GM23248 (cell line): ENCODE data around the gene KCTD14. TPM values are rescaled to one million over a fixed set of nuclear protein-coding genes. Genes with fewer than 3 reads are reported as not detected.

Source experiments
- DNase-seq: peaks from one replicate; pipeline ENCODE4 v3.0.0-alpha.2; 2015
- H2AFZ ChIP-seq: fragments of 200-600 bp; sonication (generic); 2 replicates; pipeline ENCODE4 v1.6.1; 2016; ENCODE audit warnings: antibody characterized with exemption
- H3F3A ChIP-seq: fragments of 200-600 bp; sonication (generic); 2 replicates; pipeline ENCODE4 v1.6.1; 2016; ENCODE audit warnings: mild to moderate bottlenecking, antibody characterized with exemption, mixed run types; ENCODE audit not compliant: insufficient read depth
- H3K27ac ChIP-seq: fragments of 200-600 bp; sonication (generic); 2 replicates; pipeline ENCODE4 v1.5.1; 2016; ENCODE audit warnings: mild to moderate bottlenecking
- H3K27me3 ChIP-seq: fragments of 200-600 bp; sonication (generic); replicated peaks from 2 replicates; pipeline ENCODE4 v1.6.1; 2016; ENCODE audit warnings: mild to moderate bottlenecking; ENCODE audit not compliant: insufficient read depth
- H3K36me3 ChIP-seq: fragments of 200-600 bp; sonication (generic); 2 replicates; pipeline ENCODE4 v1.6.1; 2016; ENCODE audit warnings: low read depth, mild to moderate bottlenecking
- H3K4me1 ChIP-seq: fragments of 200-600 bp; sonication (generic); 2 replicates; pipeline ENCODE4 v1.6.1; 2016; ENCODE audit warnings: mild to moderate bottlenecking; ENCODE audit not compliant: insufficient read depth
- H3K4me2 ChIP-seq: fragments of 200-600 bp; sonication (generic); one replicate; pipeline ENCODE4 v1.6.1; 2016; ENCODE audit warnings: mild to moderate bottlenecking; ENCODE audit not compliant: unreplicated experiment
- H3K4me3 ChIP-seq: fragments of 200-600 bp; sonication (generic); 2 replicates; pipeline ENCODE4 v1.5.1; 2016; ENCODE audit warnings: mild to moderate bottlenecking
- H3K79me2 ChIP-seq: fragments of 200-600 bp; sonication (generic); 2 replicates; pipeline ENCODE4 v1.6.1; 2016; ENCODE audit warnings: mild to moderate bottlenecking; ENCODE audit not compliant: insufficient read depth
- H3K9ac ChIP-seq: fragments of 200-600 bp; sonication (generic); 2 replicates; pipeline ENCODE4 v1.6.1; 2016; ENCODE audit warnings: mild to moderate bottlenecking
- H3K9me2 ChIP-seq: fragments of 200-600 bp; sonication (generic); 2 replicates; pipeline ENCODE4 v1.6.1; 2016; ENCODE audit warnings: mixed run types, mild to moderate bottlenecking, moderate library complexity; ENCODE audit not compliant: insufficient read depth
- H3K9me3 ChIP-seq: fragments of 200-600 bp; sonication (generic); one replicate; pipeline ENCODE4 v1.6.1; 2017; ENCODE audit warnings: low read depth
- H4K20me1 ChIP-seq: fragments of 200-600 bp; sonication (generic); 2 replicates; pipeline ENCODE4 v1.6.0; 2016; ENCODE audit not compliant: insufficient read depth
- EZH2 ChIP-seq: fragments of 200-600 bp; sonication (generic); IDR thresholded peaks from 2 replicates; pipeline ENCODE4 v1.6.1; 2018; ENCODE audit warnings: antibody characterized with exemption, mild to moderate bottlenecking; ENCODE audit not compliant: insufficient read depth, poor library complexity, severe bottlenecking
- EZH2phosphoT487 ChIP-seq: fragments of 200-600 bp; sonication (generic); IDR thresholded peaks from 2 replicates; pipeline ENCODE4 v1.6.1; 2018; ENCODE audit warnings: antibody characterized with exemption, moderate library complexity, mild to moderate bottlenecking, low read depth; ENCODE audit not compliant: insufficient read depth
- WGBS, 2 experiments: methylation state at CpG; one replicate each; pipeline ENCODE4 v1.1.6; 2015 to 2017; ENCODE audit warnings: low lambda C conversion rate in 2 of 2, low coverage in 1 of 2; ENCODE audit errors: missing lambda C conversion rate in 2 of 2; 5-methylcytosine and 5-hydroxymethylcytosine counted together
- in situ Hi-C: fragments of 300-500 bp; cut with MboI; formaldehyde crosslinking; loops from 2 replicates; pipeline ENCODE4 v1.15.0; 2020
- polyA plus RNA-seq: library from polyadenylated mRNA; unstranded; fragments of >200 nt; fragmentation: Nextera tagmentation; extraction: Ambion mirVana; gene quantifications from 2 replicates; pipeline ENCODE4 v1.2.1, GENCODE V29; 2016
- total RNA-seq: library from RNA; depleted of rRNA; stranded (reverse); fragments of >200 nt; shearing (Covaris generic); gene quantifications from 2 replicates; pipeline ENCODE4 v1.2.3, GENCODE V29; 2014; rRNA removed

Gene KCTD14
- total and polyA plus RNA-seq, 2 experiments from 2014 or later = 0.85 to 1.4 TPM

- H3K9me2 ChIP-seq = no peaks in the 10 kb centered on the region
- 96 to 97% methylated on average over 2 of the region's 2 CpGs for WGBS, 2 experiments
- no peaks in the 10 kb centered on the region for H3K79me2 ChIP-seq
- H3K4me3 ChIP-seq = no peak overlapping the region
- no peak overlapping the region for H3K4me2 ChIP-seq
- no peaks in the 10 kb centered on the region for H3K27me3 ChIP-seq
- H3K9me3 ChIP-seq = no peaks in the 10 kb centered on the region
- no peaks in the 10 kb centered on the region; the same call in 1 of the 2 replicates for H4K20me1 ChIP-seq
- H3F3A ChIP-seq = no peaks in the 10 kb centered on the region
- H3K27ac ChIP-seq = no peak overlapping the region
- TF ChIP-seq EZH2 = no peak
- no peak for TF ChIP-seq EZH2phosphoT487
- H3K4me1 ChIP-seq = no peaks in the 10 kb centered on the region
- H2AFZ ChIP-seq = no peak overlapping the region
- in situ Hi-C loops = no loop called here
- DNase-seq = no peak
- H3K9ac ChIP-seq = no peak overlapping the region
- 0 out of 2 replicates have a peak, but pooled peaks cover 3% of the 10 kb centered on the region for H3K36me3 ChIP-seq
Measured at GRCh38 chr11:77966338-77966737, 56.7 kb downstream of the KCTD14 start.

Other genes starting within 250 kb of the KCTD14 start
- 39.0 and 41.9 TPM in 2 replicates for gene RSF1, start 202.6 kb downstream of the KCTD14 start, total RNA-seq
- gene RSF1, start 202.6 kb downstream of the KCTD14 start, polyA plus RNA-seq = 40.6 and 48.2 TPM in 2 replicates
- 7.3 and 8.5 TPM in 2 replicates for gene AAMDC, start 202.1 kb downstream of the KCTD14 start, total RNA-seq
- 55.2 and 56.3 TPM in 2 replicates for gene AAMDC, start 202.1 kb downstream of the KCTD14 start, polyA plus RNA-seq
- gene INTS4, start 28.6 kb downstream of the KCTD14 start, total RNA-seq = 27.3 and 29.3 TPM in 2 replicates
- 25.8 and 27.0 TPM in 2 replicates for gene INTS4, start 28.6 kb downstream of the KCTD14 start, polyA plus RNA-seq
- not detected in 2 replicates for gene THRSP, start 40.6 kb upstream of the KCTD14 start, total RNA-seq
- not detected in 2 replicates for gene THRSP, start 40.6 kb upstream of the KCTD14 start, polyA plus RNA-seq
- gene NDUFC2, start 56.6 kb upstream of the KCTD14 start, total RNA-seq = 69.0 and 86.6 TPM in 2 replicates
- gene NDUFC2, start 56.6 kb upstream of the KCTD14 start, polyA plus RNA-seq = 462 and 471 TPM in 2 replicates
- 41.6 and 42.2 TPM in 2 replicates for gene ALG8, start 116.3 kb upstream of the KCTD14 start, total RNA-seq
- 57.2 and 59.9 TPM in 2 replicates for gene ALG8, start 116.3 kb upstream of the KCTD14 start, polyA plus RNA-seq
- 7.5 and 13.1 TPM in 2 replicates for gene KCTD21, start 165.3 kb upstream of the KCTD14 start, total RNA-seq
- gene KCTD21, start 165.3 kb upstream of the KCTD14 start, polyA plus RNA-seq = 5.7 and 7.6 TPM in 2 replicates
- 7.0 and 8.9 TPM in 2 replicates for gene USP35, start 165.6 kb upstream of the KCTD14 start, total RNA-seq
- gene USP35, start 165.6 kb upstream of the KCTD14 start, polyA plus RNA-seq = 2.2 and 2.7 TPM in 2 replicates